HCT116 (cell line): Measurements from ENCODE around the gene DUSP18. TPM values are rescaled to one million over a fixed set of nuclear protein-coding genes. Genes with fewer than 3 reads are reported as not detected.

Experiments
- ATAC-seq: fragments of 200-7000 bp; cut with Tn5 transposase; 2 replicates; pipeline ENCODE4 v1.9.1; 2020; ENCODE audit warnings: mild to moderate bottlenecking, moderate library complexity
- BruUV-seq: library from RNA; stranded (reverse); fragments of 400-500 nt; replicated peaks from 2 replicates; lab custom pipeline; 2021; lab: Mats Ljungman, UMichigan
- CTCF ChIA-PET: fragments of 300-600 bp; sonication (Branson Sonifier 250); formaldehyde crosslinking; loops from one replicate; lab custom pipeline; 2021; ENCODE audit warnings: antibody characterized with exemption; lab: Charles Lee
- POLR2A ChIA-PET: fragments of 300-600, 350-600 bp; sonication (Branson Sonifier 250); formaldehyde crosslinking; loops from one replicate; lab custom pipeline; 2021; ENCODE audit warnings: antibody characterized with exemption; lab: Charles Lee
- RAD21 ChIA-PET, 2 experiments: fragments of 300-600 bp; sonication (Branson Sonifier 250); formaldehyde crosslinking; loops; one replicate each; lab custom pipeline; 2023; ENCODE audit warnings: low total read pairs in 2 of 2; ENCODE audit not compliant: uncharacterized antibody in 2 of 2, unreplicated experiment in 2 of 2, low non-redundant PET in 1 of 2; lab: Charles Lee
- DNase-seq: peaks from one replicate; pipeline ENCODE4 v3.0.0-alpha.2; 2010; ENCODE audit warnings: low read depth, low spot score
- H2AFZ ChIP-seq: fragments of 200-600 bp; shearing (Covaris generic), sonication (generic); 2 replicates; pipeline ENCODE4 v1.6.1; 2017; ENCODE audit warnings: low read depth, mixed run types, mixed read lengths, antibody characterized with exemption, low read length; ENCODE audit not compliant: poor library complexity, severe bottlenecking
- H3K27ac ChIP-seq: 2 replicates; pipeline ENCODE4 v1.5.1; 2012; ENCODE audit warnings: low read depth, low read length
- H3K27me3 ChIP-seq: fragments of 200-600 bp; sonication (generic); 2 replicates; pipeline ENCODE4 v1.6.1; 2016; ENCODE audit warnings: mixed run types, low read length, mixed read lengths; ENCODE audit not compliant: insufficient read depth
- H3K36me3 ChIP-seq, 2 experiments: fragments of 200-500 bp in 1 of 2; fragments of 200-600 bp in 1 of 2; sonication (Bioruptor generic) in 1 of 2; sonication (generic) in 1 of 2; 2 replicates each; pipeline versions ENCODE4 v1.5.1 to v1.6.1; 2014 to 2016; ENCODE audit warnings: low read length in 2 of 2, inconsistent platforms in 1 of 2, mixed read lengths in 1 of 2, mixed run types in 1 of 2; ENCODE audit not compliant: insufficient read depth in 2 of 2, control insufficient read depth in 1 of 2
- H3K4me1 ChIP-seq, 2 experiments: fragments of 200-600 bp in 1 of 2; sonication (generic) in 1 of 2; 2 replicates each; pipeline versions ENCODE4 v1.5.1 to v1.6.1; 2012 to 2017; ENCODE audit warnings: low read length in 2 of 2, inconsistent platforms in 1 of 2, mild to moderate bottlenecking in 1 of 2, mixed read lengths in 1 of 2, mixed run types in 1 of 2, moderate library complexity in 1 of 2; ENCODE audit not compliant: insufficient read depth in 2 of 2, control insufficient read depth in 1 of 2
- H3K4me2 ChIP-seq: fragments of 200-600 bp; sonication (generic); 2 replicates; pipeline ENCODE4 v1.6.1; 2017; ENCODE audit warnings: mixed run types, low read length, mixed read lengths
- H3K4me3 ChIP-seq, 2 experiments: fragments of 200-600 bp in 1 of 2; sonication (generic) in 1 of 2; replicated peaks in 1 of 2; 2 replicates each; pipeline ENCODE4 v1.5.1; 2011 to 2016; ENCODE audit warnings: low read length in 2 of 2, control low read depth in 1 of 2, low read depth in 1 of 2, mild to moderate bottlenecking in 1 of 2, mixed read lengths in 1 of 2, mixed run types in 1 of 2
- H3K79me2 ChIP-seq: fragments of 200-600 bp; sonication (generic); 2 replicates; pipeline ENCODE4 v1.6.1; 2017; ENCODE audit warnings: mild to moderate bottlenecking, mixed run types, low read length, moderate library complexity, mixed read lengths; ENCODE audit not compliant: insufficient read depth
- H3K9ac ChIP-seq: fragments of 200-600 bp; sonication (generic); 2 replicates; pipeline ENCODE4 v1.6.1; 2016; ENCODE audit warnings: low read length, mixed read lengths
- H3K9me2 ChIP-seq: fragments of 200-600 bp; sonication (generic), shearing (Covaris generic); 2 replicates; pipeline ENCODE4 v1.6.1; 2017; ENCODE audit warnings: mixed run types, mild to moderate bottlenecking, moderate library complexity; ENCODE audit not compliant: insufficient read depth
- H3K9me3 ChIP-seq, 2 experiments: fragments of 200-500 bp in 1 of 2; fragments of 200-600 bp in 1 of 2; sonication (Bioruptor generic) in 1 of 2; sonication (generic) in 1 of 2; 2 replicates each; pipeline ENCODE4 v1.6.1; 2014 to 2017; ENCODE audit warnings: low read length in 2 of 2, mixed read lengths in 2 of 2, inconsistent platforms in 1 of 2, low read depth in 1 of 2, mild to moderate bottlenecking in 1 of 2, mixed run types in 1 of 2, moderate library complexity in 1 of 2; ENCODE audit not compliant: control insufficient read depth in 1 of 2, insufficient read depth in 1 of 2
- H4K20me1 ChIP-seq: fragments of 200-600 bp; sonication (generic), shearing (Covaris generic); 2 replicates; pipeline ENCODE4 v1.6.1; 2017; ENCODE audit warnings: mixed run types, mild to moderate bottlenecking, moderate library complexity; ENCODE audit not compliant: insufficient read depth
- ATF3 ChIP-seq: IDR thresholded peaks from 2 replicates; pipeline ENCODE4 v1.6.1; 2012
- ELF1 ChIP-seq: IDR thresholded peaks from 2 replicates; pipeline ENCODE4 v1.6.1; 2012; ENCODE audit warnings: low read depth, borderline replicate concordance
- EZH2phosphoT487 ChIP-seq: fragments of 200-600 bp; IDR thresholded peaks from 2 replicates; pipeline ENCODE4 v1.6.1; 2018; ENCODE audit warnings: antibody characterized with exemption, borderline replicate concordance
- POLR2AphosphoS5 ChIP-seq: IDR thresholded peaks from 2 replicates; pipeline ENCODE4 v1.6.1; 2011; ENCODE audit warnings: mild to moderate bottlenecking, low read depth, low read length, moderate library complexity
- SRF ChIP-seq: IDR thresholded peaks from 2 replicates; pipeline ENCODE4 v1.6.1; 2012; ENCODE audit warnings: low read depth
- TCF7L2 ChIP-seq: IDR thresholded peaks from 2 replicates; pipeline ENCODE4 v1.7.0; 2011; ENCODE audit warnings: borderline replicate concordance, inconsistent platforms; ENCODE audit not compliant: insufficient read depth, insufficient read length; ENCODE audit errors: extremely low read depth
- ZFX ChIP-seq: fragments of 450-650 bp; IDR thresholded peaks from 2 replicates; pipeline ENCODE4 v1.6.1; 2017
- ZNF274 ChIP-seq: fragments of 200-500 bp; sonication (Bioruptor generic); IDR thresholded peaks from 2 replicates; pipeline ENCODE4 v1.6.1; 2014; ENCODE audit warnings: mild to moderate bottlenecking, low read depth, low read length, inconsistent platforms
- intact Hi-C: fragments of 100-400 bp; cut with micrococcal nuclease; formaldehyde crosslinking; loops from 2 replicates; pipeline ENCODE4 v1.10.0; 2022
- total RNA-seq: library from RNA; stranded (reverse); gene quantifications from one replicate; pipeline ENCODE4 v1.2.1, GENCODE V29; 2021; ENCODE audit not compliant: unreplicated experiment
- TF ChIP-seq, protein P1 (sequence below): IDR thresholded peaks from 2 replicates; pipeline ENCODE4 v1.6.1; 2011; ENCODE audit warnings: mild to moderate bottlenecking, low read length, moderate library complexity; ENCODE audit not compliant: insufficient replicate concordance; ENCODE audit errors: extremely low read depth
- TF ChIP-seq, protein P2 (sequence below), 3 experiments: fragments of 200-600 bp in 1 of 3; sonication (generic) in 1 of 3; IDR thresholded peaks in 2 of 3; conservative IDR thresholded peaks in 1 of 3; 2 replicates each; pipeline ENCODE4 v1.5.1; 2012 to 2017; ENCODE audit warnings: low read depth in 2 of 3, low read length in 2 of 3, antibody characterized with exemption in 1 of 3, borderline replicate concordance in 1 of 3, control low read depth in 1 of 3, mild to moderate bottlenecking in 1 of 3, mixed read lengths in 1 of 3, mixed run types in 1 of 3, moderate library complexity in 1 of 3; ENCODE audit not compliant: insufficient read depth in 1 of 3
- TF ChIP-seq, protein P3 (sequence below): IDR thresholded peaks from 2 replicates; pipeline ENCODE4 v1.6.1; 2012; ENCODE audit warnings: low read depth

The DUSP18 gene
- total RNA-seq, 1 experiment from 2014 or later, result 9.7 TPM

DNA sequence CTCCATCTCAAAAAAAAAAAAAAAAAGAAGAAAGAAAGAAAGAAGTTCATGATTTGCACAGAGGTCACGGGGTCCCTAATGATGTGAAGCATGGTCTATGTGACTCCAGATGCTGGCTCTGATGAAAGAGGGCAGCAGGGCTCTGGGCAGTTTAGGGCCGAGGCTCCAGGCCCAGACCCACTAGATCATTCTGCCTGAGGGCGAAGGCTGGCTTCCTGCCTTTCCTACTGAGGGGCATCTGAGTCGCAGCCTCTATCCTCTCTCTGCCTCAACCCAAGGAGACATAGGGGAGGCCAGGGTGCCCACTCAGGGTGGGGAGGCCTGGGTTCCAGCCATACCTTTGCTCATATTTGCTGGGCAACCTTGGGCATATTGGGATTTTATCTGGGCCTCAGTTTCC lies 27.3 kb downstream of the DUSP18 start (continued):
- TF ChIP-seq, protein P1, sequence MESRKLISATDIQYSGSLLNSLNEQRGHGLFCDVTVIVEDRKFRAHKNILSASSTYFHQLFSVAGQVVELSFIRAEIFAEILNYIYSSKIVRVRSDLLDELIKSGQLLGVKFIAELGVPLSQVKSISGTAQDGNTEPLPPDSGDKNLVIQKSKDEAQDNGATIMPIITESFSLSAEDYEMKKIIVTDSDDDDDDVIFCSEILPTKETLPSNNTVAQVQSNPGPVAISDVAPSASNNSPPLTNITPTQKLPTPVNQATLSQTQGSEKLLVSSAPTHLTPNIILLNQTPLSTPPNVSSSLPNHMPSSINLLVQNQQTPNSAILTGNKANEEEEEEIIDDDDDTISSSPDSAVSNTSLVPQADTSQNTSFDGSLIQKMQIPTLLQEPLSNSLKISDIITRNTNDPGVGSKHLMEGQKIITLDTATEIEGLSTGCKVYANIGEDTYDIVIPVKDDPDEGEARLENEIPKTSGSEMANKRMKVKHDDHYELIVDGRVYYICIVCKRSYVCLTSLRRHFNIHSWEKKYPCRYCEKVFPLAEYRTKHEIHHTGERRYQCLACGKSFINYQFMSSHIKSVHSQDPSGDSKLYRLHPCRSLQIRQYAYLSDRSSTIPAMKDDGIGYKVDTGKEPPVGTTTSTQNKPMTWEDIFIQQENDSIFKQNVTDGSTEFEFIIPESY, result no peak
- TF ChIP-seq SRF, result no peak
- no peak for TF ChIP-seq ZFX
- TF ChIP-seq, all 23 proteins: peak for 0

DNA sequence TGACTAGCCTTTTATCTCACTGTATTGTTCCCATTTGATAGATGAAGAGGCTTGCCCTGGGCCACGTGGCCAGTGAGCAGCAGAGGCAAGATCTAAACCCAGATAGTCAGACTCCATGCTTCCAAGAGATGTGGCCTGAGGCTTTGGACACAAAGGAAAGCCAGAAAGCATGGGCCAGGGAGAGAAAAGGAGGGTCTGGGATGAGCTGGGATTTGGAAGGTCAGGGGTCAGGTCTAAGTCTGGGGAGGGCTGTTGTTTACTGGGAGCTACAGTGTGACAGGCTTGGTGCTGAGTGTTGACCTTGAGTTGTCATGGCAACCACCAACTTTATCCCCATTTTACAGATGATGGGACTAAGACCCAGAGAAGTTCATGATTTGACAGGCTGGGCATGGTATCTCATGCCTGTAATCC lies 30.0 kb downstream of the DUSP18 start:
- BruUV-seq, result no TSS peak
- ATAC-seq, result no peak
- no peak overlapping the region for H3K27ac ChIP-seq
- peak overlapping the region; percentile 79; the same call in 1 of the 2 replicates for H3K4me2 ChIP-seq
- DNase-seq, result no peak
- ChIA-PET RAD21 (interaction anchor here in 1 of 2 experiments (0.6 kb wide), 1 partner anchor 894 kb away, joined by 3 read pairs; no protein-coding TSS in a partner anchor), POLR2A (no interaction called here), CTCF (no interaction called here)
- no peaks in the 10 kb centered on the region for H3K27me3 ChIP-seq
- H3K4me3 ChIP-seq, result no peak overlapping the region
- TF ChIP-seq TCF7L2, result no peak
- no peak for TF ChIP-seq ZNF274
- TF ChIP-seq ELF1, result no peak
- TF ChIP-seq, protein P2, sequence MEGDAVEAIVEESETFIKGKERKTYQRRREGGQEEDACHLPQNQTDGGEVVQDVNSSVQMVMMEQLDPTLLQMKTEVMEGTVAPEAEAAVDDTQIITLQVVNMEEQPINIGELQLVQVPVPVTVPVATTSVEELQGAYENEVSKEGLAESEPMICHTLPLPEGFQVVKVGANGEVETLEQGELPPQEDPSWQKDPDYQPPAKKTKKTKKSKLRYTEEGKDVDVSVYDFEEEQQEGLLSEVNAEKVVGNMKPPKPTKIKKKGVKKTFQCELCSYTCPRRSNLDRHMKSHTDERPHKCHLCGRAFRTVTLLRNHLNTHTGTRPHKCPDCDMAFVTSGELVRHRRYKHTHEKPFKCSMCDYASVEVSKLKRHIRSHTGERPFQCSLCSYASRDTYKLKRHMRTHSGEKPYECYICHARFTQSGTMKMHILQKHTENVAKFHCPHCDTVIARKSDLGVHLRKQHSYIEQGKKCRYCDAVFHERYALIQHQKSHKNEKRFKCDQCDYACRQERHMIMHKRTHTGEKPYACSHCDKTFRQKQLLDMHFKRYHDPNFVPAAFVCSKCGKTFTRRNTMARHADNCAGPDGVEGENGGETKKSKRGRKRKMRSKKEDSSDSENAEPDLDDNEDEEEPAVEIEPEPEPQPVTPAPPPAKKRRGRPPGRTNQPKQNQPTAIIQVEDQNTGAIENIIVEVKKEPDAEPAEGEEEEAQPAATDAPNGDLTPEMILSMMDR (IDR thresholded peaks at IDR 0.05 in 2 of 3, conservative IDR thresholded peaks at IDR 0.05 in 1 of 3; ENCODE audit: borderline replicate concordance in 1 of 3, insufficient read depth in 1 of 3, low read depth in 2 of 3, low read length in 2 of 3), result no peak
- TF ChIP-seq POLR2AphosphoS5, result no peak
- no peak for TF ChIP-seq ATF3
- TF ChIP-seq EZH2phosphoT487, result no peak
- TF ChIP-seq, protein P3, sequence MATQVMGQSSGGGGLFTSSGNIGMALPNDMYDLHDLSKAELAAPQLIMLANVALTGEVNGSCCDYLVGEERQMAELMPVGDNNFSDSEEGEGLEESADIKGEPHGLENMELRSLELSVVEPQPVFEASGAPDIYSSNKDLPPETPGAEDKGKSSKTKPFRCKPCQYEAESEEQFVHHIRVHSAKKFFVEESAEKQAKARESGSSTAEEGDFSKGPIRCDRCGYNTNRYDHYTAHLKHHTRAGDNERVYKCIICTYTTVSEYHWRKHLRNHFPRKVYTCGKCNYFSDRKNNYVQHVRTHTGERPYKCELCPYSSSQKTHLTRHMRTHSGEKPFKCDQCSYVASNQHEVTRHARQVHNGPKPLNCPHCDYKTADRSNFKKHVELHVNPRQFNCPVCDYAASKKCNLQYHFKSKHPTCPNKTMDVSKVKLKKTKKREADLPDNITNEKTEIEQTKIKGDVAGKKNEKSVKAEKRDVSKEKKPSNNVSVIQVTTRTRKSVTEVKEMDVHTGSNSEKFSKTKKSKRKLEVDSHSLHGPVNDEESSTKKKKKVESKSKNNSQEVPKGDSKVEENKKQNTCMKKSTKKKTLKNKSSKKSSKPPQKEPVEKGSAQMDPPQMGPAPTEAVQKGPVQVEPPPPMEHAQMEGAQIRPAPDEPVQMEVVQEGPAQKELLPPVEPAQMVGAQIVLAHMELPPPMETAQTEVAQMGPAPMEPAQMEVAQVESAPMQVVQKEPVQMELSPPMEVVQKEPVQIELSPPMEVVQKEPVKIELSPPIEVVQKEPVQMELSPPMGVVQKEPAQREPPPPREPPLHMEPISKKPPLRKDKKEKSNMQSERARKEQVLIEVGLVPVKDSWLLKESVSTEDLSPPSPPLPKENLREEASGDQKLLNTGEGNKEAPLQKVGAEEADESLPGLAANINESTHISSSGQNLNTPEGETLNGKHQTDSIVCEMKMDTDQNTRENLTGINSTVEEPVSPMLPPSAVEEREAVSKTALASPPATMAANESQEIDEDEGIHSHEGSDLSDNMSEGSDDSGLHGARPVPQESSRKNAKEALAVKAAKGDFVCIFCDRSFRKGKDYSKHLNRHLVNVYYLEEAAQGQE, result no peak
- intact Hi-C loops, result loop anchor here (10.0 kb wide), 1 partner anchor 287 kb away; no protein-coding TSS in a partner anchor
- H4K20me1 ChIP-seq, result no peaks in the 10 kb centered on the region
- no peaks in the 10 kb centered on the region for H3K9me3 ChIP-seq
- H3K9ac ChIP-seq, result no peak overlapping the region
- peaks cover 18% of the 10 kb centered on the region; the same call in 1 of the 2 replicates for H3K79me2 ChIP-seq
- H3K9me2 ChIP-seq, result no peaks in the 10 kb centered on the region
- H3K36me3 ChIP-seq, result no peaks in the 10 kb centered on the region
- H3K4me1 ChIP-seq, result peaks cover 17 to 29% of the 10 kb centered on the region in 2 experiments
- H2AFZ ChIP-seq, result no peak overlapping the region
